22Rv1 (cell line): Measurements from ENCODE around the gene SMYD3.

ENCODE experiments used
- CTCF ChIP-seq: fragments of 450-650 bp; IDR thresholded peaks from 2 replicates; pipeline ENCODE4 v1.5.1; 2017; ENCODE audit warnings: mild to moderate bottlenecking
- ZFX ChIP-seq: fragments of 450-650 bp; IDR thresholded peaks from 2 replicates; pipeline ENCODE4 v1.6.1; 2017; ENCODE audit warnings: antibody characterized with exemption, borderline replicate concordance

- no peak for TF ChIP-seq CTCF
- no peak for TF ChIP-seq ZFX
These were observed 346.2 kb downstream of the SMYD3 start for GRCh38 chr1:246160905-246161304.
